ENCODE results near the gene MYBBP1A.

Gene MYBBP1A

GRCh38 chr17:4538236-4539002 is 16.8 kb downstream of the MYBBP1A start:
- H3K4me3 ChIP-seq: no peak overlapping the region
- no peaks in the 10 kb centered on the region for H3K4me1 ChIP-seq
- in situ Hi-C loops (cut with MboI; ENCODE audit: low sequenced_read_pairs): no loop called here
- H3K36me3 ChIP-seq (replicated peaks): peaks cover 62% of the 10 kb centered on the region
- no peaks in the 10 kb centered on the region for H3K27me3 ChIP-seq (ENCODE audit: low read depth)
- no peak for DNase-seq (ENCODE audit: low spot score in 2 of 2)
- no peaks in the 10 kb centered on the region for H3K9me3 ChIP-seq

- H3K9me3 ChIP-seq: no peaks in the 10 kb centered on the region
- no peaks in the 10 kb centered on the region for H3K27me3 ChIP-seq (ENCODE audit: low read depth)
- no peaks in the 10 kb centered on the region for H3K4me1 ChIP-seq
- in situ Hi-C loops (cut with MboI; ENCODE audit: low sequenced_read_pairs): no loop called here
- H3K4me3 ChIP-seq: no peak overlapping the region
- DNase-seq (ENCODE audit: low spot score in 2 of 2): no peak
- H3K36me3 ChIP-seq (replicated peaks): peaks cover 54% of the 10 kb centered on the region
Measured at GRCh38 chr17:4537451-4538235, 17.5 kb downstream of the MYBBP1A start.

- no peaks in the 10 kb centered on the region for H3K27me3 ChIP-seq (ENCODE audit: low read depth)
- no peak overlapping the region for H3K4me3 ChIP-seq
- H3K9me3 ChIP-seq: no peaks in the 10 kb centered on the region
- in situ Hi-C loops (cut with MboI; ENCODE audit: low sequenced_read_pairs): no loop called here
- DNase-seq (ENCODE audit: low spot score in 2 of 2): no peak
- peaks cover 47% of the 10 kb centered on the region for H3K36me3 ChIP-seq (replicated peaks)
- no peaks in the 10 kb centered on the region for H3K4me1 ChIP-seq
Measured at GRCh38 chr17:4536742-4537411, 18.3 kb downstream of the MYBBP1A start.

GRCh38 chr17:4536259-4536741 is 18.9 kb downstream of the MYBBP1A start:
- no peak for DNase-seq (ENCODE audit: low spot score in 2 of 2)
- no peaks in the 10 kb centered on the region for H3K9me3 ChIP-seq
- H3K27me3 ChIP-seq (ENCODE audit: low read depth): no peaks in the 10 kb centered on the region
- no peaks in the 10 kb centered on the region for H3K4me1 ChIP-seq
- in situ Hi-C loops (cut with MboI; ENCODE audit: low sequenced_read_pairs): no loop called here
- H3K4me3 ChIP-seq: no peak overlapping the region
- peaks cover 41% of the 10 kb centered on the region for H3K36me3 ChIP-seq (replicated peaks)

GRCh38 chr17:4535667-4536258 is 19.4 kb downstream of the MYBBP1A start:
- DNase-seq (ENCODE audit: low spot score in 2 of 2): no peak
- Histone ChIP-seq H3K9me3 (no peaks in the 10 kb centered on the region), H3K36me3 (replicated peaks) (peaks cover 36% of the 10 kb centered on the region), H3K4me3 (no peak overlapping the region), H3K27me3 (ENCODE audit: low read depth) (no peaks in the 10 kb centered on the region), H3K4me1 (no peaks in the 10 kb centered on the region)
- in situ Hi-C loops (cut with MboI; ENCODE audit: low sequenced_read_pairs): no loop called here

DNA sequence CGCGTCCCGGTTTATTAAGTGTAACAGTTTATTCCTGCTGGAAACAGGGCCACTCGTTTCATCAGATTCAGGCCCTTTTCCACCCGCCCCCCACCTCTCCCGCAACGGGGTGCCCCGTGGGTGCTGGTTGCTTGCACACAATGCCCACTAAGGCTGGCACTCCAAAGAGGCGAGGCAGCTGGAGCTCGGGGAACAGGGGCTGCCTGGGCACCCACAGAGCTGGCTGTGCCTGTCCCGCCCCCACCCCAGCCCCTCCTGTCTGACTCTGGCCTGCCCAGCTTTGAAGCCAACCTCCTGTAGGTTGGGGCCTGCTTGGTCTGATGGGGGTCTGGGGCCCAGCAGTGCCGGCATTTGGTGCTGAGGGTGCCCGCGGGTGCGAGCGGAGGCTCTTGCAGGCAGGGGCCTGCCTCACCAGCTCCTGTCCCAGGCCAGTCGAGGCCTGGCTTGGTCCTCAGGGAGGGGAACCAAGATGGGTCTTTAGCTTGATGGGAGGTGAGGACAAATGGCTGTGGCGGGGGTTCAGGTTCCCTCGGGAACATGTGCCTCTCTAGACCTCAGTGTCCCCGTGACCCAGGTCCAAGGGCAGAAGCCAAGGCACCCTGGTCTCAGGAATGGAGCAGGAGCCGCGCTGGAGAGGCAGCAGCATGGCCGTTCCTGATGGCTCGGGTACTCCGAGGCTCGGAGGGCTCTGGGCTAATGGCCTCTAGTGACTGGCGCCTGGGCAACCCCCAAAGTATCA is 20.1 kb downstream of the MYBBP1A start:
- in situ Hi-C loops (cut with MboI; ENCODE audit: low sequenced_read_pairs): no loop called here
- H3K9me3 ChIP-seq: no peaks in the 10 kb centered on the region
- H3K36me3 ChIP-seq (replicated peaks): peaks cover 29% of the 10 kb centered on the region
- no peak for DNase-seq (ENCODE audit: low spot score in 2 of 2)
- no peaks in the 10 kb centered on the region for H3K27me3 ChIP-seq (ENCODE audit: low read depth)
- H3K4me1 ChIP-seq: no peaks in the 10 kb centered on the region
- no peak overlapping the region for H3K4me3 ChIP-seq

DNA sequence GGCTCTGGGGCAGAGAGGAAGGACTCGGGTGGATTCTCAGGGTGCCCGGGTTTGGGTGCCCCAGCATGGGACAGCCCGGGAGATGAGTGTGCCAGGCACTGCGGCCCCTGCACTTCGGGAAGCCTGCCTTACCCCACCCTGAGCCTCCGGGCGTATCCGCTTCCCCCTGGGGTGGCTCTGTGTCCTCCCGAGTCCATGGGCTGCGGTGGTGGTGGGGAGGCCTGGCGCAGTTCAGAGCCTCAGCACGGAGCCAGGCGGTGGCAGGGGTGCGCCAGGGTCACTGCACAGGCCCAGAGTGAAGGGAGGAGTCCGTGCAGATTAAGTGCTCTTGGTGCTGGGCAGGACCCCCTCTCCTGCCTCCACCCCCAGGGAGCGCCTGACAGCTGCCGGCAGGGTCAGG is 20.7 kb downstream of the MYBBP1A start:
- no peaks in the 10 kb centered on the region for H3K27me3 ChIP-seq (ENCODE audit: low read depth)
- H3K9me3 ChIP-seq: no peaks in the 10 kb centered on the region
- peaks cover 23% of the 10 kb centered on the region for H3K36me3 ChIP-seq (replicated peaks)
- no peaks in the 10 kb centered on the region for H3K4me1 ChIP-seq
- H3K4me3 ChIP-seq: no peak overlapping the region
- DNase-seq (ENCODE audit: low spot score in 2 of 2): no peak
- in situ Hi-C loops (cut with MboI; ENCODE audit: low sequenced_read_pairs): no loop called here

GRCh38 chr17:4533523-4534504 is 21.4 kb downstream of the MYBBP1A start:
- no peak overlapping the region for H3K4me3 ChIP-seq
- in situ Hi-C loops (cut with MboI; ENCODE audit: low sequenced_read_pairs): no loop called here
- no peaks in the 10 kb centered on the region for H3K4me1 ChIP-seq
- H3K9me3 ChIP-seq: no peaks in the 10 kb centered on the region
- H3K27me3 ChIP-seq (ENCODE audit: low read depth): no peaks in the 10 kb centered on the region
- DNase-seq (ENCODE audit: low spot score in 2 of 2): peak in 1 of 2 experiments; percentile 52
- peaks cover 16% of the 10 kb centered on the region for H3K36me3 ChIP-seq (replicated peaks)

DNA sequence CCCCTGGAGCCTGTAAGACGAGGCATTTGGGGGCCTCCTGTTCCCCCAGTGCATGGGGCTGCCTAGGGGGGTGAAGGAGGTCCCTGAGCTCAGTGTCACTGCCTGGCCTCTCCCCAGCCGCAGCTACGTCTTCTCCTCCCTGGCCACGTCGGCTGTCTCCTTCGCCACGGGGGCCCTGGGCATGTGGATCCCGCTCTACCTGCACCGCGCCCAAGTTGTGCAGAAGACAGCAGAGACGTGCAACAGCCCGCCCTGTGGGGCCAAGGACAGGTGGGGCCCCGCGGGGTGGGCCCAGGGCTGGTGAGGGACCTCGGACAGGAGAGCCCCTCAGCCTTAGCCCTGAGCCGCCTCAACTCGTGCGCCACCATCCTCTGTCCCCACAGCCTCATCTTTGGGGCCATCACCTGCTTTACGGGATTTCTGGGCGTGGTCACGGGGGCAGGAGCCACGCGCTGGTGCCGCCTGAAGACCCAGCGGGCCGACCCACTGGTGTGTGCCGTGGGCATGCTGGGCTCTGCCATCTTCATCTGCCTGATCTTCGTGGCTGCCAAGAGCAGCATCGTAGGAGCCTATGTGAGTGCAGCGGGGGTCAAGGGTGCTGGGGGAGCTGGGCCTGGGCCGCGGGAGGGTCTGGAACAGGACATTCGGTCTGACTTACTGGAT is 22.2 kb downstream of the MYBBP1A start:
- no peak overlapping the region for H3K4me3 ChIP-seq
- H3K4me1 ChIP-seq: no peaks in the 10 kb centered on the region
- H3K36me3 ChIP-seq (replicated peaks): peaks cover 9% of the 10 kb centered on the region
- no peaks in the 10 kb centered on the region for H3K9me3 ChIP-seq
- DNase-seq (ENCODE audit: low spot score in 2 of 2): no peak
- in situ Hi-C loops (cut with MboI; ENCODE audit: low sequenced_read_pairs): no loop called here
- H3K27me3 ChIP-seq (ENCODE audit: low read depth): no peaks in the 10 kb centered on the region; the same call in 1 of the 2 replicates

DNA sequence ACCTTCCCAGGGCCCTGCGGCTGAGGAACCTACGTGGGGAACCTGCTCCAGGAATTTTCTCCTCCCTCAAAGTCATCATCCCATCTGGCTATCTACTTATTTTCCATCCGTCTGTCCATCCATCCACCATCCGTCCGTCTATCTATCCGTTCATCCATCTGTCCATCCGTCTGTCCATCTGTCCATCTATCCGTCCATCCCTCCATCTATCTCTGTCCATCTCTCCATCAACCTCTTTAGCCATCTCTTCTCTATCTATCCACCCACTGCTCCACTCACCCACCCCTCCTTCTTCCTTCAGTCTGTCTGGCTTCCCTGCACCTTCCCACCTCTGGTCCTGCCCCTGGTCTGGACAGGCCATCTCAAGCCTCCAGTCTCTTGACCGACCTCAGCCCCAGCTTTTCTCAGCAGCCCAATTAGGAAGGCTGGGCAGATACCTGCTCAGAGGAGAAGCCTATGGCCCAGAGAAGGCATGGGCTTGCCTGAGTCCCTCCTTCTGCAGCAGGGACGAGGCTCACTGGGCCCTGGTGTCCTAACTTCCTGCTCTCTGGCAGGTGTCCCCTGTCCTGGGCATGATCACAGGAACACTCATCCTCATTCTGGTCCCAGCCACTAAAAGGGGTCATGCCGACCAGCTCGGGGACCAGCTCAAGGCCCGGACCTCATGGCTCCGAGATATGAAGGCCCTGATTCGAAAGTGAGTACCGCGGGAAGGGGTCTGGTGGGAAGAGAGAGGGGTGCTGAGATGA is 23.0 kb downstream of the MYBBP1A start:
- no peak for DNase-seq (ENCODE audit: low spot score in 2 of 2)
- Histone ChIP-seq H3K36me3 (replicated peaks) (peaks cover 2% of the 10 kb centered on the region; the same call in 1 of the 2 replicates), H3K4me1 (no peaks in the 10 kb centered on the region), H3K9me3 (no peaks in the 10 kb centered on the region), H3K27me3 (ENCODE audit: low read depth) (no peaks in the 10 kb centered on the region; the same call in 1 of the 2 replicates), H3K4me3 (no peak overlapping the region)
- in situ Hi-C loops (cut with MboI; ENCODE audit: low sequenced_read_pairs): no loop called here

All from HAP-1 (cell line).